ENCODE measurements around the gene SMYD5.

Gene SMYD5

DNA sequence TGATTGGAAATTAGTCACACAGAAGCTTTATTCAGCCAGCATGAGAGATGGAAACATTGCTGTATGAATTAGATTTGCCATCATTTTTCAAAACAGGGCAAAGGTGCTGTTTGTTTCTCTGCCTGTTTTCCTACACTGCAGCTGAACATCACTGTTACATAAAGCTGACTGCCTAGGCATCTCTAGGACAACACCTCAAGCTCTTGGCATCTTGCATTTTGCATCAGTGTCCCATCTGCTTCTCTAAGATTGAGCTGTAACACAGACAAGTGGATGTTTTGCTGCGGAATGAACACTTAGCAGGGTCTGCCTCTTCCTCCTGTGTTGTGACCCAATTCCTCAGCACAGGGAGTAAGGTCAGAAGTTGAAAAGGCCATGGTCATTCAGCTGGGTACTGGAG, 24.9 kb downstream of the SMYD5 start:
- no peak for DNase-seq (ENCODE audit: low spot score)

DNA sequence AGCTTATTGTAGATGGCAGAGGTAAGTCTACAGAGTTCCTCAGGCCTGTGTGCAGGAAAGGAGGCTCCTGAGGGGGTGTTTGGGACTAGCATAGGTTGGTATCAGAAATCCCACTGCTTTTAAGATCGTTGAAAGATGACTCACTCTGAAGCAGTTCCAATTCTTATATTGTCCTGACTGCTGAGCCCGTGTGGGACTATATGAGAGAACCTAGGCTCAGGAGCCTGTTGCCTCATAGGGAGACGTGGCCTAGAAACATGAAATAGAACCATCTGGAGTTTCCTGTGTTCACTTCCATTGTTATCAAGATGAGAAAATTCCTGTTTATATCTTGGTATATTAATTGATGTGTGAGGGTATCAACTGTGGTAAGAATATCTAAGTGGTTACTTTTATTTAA, 25.7 kb downstream of the SMYD5 start:
- DNase-seq (ENCODE audit: low spot score): no peak

DNA sequence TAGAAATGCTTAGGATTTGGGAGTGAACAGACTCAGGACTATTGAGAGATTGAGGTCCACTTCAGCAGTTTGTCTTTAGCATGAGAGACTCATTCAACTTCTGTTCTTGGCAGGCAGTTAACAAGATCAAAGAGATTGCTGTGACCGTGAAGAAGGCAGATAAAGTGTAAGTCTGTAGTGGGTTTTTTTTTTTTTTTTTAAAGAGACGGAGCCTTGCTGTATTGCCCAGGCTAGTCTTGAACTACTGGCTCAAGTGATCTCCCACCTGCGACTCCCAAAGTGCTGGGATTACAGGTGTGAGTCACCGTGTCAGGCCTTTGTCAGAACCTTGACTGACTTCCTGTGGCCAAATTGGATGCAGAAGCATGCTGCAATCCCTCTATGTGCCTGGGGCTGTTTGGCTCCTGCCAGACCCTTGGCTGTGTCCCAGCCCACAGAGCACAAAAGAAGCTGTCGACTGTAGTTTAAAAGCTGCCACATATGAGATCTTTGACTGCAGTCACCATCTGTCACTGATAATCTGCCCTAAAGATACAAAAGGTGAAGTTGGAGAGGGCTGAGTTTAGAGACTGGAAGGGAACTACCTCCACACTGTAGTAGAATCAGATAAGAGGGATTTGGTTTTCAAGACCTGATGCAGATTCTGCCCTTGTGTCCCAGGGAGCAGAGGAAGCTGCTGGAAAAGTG, 30.0 kb downstream of the SMYD5 start:
- DNase-seq (ENCODE audit: low spot score): no peak

DNA sequence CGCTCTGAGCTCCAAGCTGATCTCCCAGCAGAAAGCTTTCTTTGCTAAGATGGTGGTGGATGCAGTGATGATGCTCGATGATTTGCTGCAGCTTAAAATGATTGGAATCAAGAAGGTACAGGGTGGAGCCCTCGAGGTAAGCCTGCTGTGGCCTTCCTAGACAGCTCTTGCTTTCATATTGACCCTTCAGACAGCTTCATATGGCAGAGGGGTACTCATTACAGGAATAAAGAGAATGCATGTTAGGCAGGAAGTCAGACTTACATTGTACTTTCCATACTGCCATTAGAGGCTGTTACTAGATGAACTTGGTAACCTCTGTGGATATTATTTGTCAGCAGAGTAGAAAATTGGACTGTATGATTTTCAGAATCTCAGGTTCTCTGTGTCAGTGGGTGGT, 30.5 kb downstream of the SMYD5 start:
- no peak for DNase-seq (ENCODE audit: low spot score)

DNA sequence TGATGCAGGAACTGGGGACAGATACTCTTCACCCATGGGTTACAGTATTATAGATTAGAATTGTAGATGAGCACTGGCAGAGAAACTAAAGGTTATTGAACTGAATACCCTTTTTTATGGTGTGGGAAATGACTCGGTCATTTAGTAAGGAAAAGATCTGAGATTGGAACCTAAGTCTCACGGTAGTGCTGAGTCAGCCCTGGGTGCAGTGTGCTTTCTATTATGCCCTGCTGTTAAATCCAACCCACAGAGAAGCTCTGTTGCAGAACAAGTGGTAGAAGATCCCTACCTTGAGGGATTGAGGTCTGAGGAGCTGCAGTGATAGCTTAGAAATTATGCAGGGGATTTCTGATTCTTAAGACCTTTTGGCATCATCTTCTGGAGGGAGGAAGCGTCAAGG, 32.8 kb downstream of the SMYD5 start:
- DNase-seq (ENCODE audit: low spot score): no peak

DNA sequence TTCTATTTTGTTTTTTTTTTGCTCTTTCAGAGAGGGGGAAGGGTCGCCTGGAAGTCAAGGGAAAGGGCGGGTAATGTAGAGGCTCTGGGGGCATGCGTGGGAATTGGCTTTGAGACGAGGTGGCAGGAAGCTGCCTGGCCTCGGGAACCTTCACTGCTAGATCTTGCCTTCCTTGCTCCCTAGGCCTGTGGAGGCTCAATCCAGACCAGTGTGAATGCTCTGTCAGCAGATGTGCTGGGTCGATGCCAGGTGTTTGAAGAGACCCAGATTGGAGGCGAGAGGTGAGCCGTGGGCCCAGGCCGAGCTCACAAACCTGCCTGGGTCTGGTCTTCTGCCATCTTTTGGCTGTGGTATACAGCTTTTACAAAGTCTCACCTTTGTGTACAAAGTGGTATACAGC, 35.6 kb downstream of the SMYD5 start:
- no peak for DNase-seq (ENCODE audit: low spot score)

DNA sequence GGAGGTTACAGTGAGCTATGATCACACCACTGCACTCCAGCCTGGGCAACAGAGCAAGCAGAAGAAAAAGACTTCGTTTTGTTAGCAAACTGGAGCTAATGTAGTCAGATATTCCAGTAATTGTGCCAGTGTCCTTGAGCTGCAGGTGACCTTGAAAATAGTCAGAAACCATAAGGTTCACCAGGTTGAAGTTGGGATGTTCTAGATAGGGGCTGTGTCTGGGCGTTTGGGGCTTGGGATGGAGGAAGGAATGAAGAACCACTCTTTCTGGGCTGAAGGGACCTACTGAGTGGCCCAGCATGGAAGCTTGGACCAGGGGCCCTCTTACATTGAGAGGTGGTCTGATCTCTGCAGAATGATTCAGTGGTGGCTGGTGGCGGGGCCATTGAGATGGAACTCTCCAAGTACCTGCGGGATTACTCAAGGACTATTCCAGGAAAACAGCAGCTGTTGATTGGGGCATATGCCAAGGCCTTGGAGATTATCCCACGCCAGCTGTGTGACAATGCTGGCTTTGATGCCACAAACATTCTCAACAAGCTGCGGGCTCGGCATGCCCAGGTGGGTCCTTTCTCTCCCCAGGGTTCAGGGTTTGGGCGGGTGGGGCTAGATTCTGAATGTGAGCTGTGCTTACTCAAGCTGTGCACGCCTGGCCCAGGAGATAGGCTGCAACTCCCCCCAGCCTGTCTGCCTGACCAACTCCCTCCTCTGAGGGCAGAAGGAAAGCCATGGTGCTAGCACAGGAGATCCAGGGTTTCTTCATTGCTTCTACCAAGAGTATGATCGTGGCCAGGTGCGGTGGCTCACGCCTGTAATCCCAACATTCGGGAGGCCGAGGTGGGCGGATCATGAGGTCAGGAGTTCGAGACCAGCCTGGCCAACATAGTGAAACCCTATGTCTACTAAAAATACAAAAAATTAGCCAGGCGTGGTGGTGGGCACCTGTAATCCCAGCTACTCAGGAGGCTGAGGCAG, 37.1 kb downstream of the SMYD5 start:
- no peak for DNase-seq (ENCODE audit: low spot score)

DNA sequence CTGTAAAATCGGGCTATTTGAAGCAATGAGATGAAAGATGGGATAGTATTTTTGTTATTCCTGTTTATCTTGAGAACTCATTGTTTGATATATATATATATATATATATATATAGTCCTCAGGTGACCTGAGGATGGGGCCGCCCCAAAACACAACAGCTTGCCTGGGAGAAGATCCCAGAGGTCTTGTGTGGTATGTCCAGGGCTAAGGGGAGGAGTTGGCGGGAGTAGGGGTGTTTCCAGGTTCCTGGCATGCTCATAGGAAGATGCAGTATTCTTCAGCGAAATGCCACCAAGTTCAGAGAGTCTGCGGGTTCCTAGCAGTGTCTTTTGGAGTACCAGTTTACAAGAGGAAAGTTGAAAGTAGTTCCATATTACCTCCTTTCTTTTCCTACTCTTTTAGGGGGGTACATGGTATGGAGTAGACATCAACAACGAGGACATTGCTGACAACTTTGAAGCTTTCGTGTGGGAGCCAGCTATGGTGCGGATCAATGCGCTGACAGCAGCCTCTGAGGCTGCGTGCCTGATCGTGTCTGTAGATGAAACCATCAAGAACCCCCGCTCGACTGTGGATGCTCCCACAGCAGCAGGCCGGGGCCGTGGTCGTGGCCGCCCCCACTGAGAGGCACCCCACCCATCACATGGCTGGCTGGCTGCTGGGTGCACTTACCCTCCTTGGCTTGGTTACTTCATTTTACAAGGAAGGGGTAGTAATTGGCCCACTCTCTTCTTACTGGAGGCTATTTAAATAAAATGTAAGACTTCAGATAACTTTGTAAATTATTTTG, 38.4 kb downstream of the SMYD5 start:
- DNase-seq (ENCODE audit: low spot score): no peak

DNA sequence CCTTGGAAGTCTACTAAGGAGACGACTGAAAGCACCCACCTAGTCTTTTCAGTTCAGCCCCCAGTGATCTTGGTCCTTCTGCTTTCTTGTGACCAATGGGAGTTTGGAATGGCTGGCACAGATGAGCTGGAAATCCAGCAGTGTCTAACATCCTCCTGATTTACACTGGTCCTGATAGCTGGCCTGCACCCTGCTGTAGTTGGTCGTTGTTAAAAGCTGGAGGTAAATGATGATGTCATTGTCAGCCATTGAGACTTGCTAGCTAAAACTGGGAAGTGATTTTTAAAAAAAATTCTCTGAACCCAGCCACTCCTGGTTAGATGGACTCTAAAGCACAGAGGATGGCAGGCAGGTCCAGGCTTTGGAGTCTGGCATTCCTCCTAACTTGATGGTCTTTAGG, 39.4 kb downstream of the SMYD5 start:
- DNase-seq (ENCODE audit: low spot score): no peak

DNA sequence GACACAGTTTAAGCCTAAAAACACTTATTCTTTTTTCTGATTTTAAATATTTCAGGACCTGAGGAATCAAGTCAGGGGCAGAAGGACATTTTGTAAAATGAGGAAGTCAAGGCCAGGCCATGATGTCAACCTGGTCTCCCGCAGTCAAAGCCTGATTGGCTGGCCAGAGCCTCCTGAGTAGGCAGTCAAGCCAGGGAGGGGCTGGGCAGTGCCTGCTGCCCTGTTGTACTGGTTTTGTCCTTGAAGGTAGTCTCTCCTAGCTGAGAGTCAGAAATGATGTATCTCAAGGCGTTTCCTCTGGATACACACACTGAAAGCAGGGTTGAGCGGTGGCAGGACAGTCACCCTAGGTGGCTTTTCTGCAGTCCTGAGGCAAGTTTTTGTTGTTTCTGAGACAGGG, 39.9 kb downstream of the SMYD5 start:
- no peak for DNase-seq (ENCODE audit: low spot score)

DNA sequence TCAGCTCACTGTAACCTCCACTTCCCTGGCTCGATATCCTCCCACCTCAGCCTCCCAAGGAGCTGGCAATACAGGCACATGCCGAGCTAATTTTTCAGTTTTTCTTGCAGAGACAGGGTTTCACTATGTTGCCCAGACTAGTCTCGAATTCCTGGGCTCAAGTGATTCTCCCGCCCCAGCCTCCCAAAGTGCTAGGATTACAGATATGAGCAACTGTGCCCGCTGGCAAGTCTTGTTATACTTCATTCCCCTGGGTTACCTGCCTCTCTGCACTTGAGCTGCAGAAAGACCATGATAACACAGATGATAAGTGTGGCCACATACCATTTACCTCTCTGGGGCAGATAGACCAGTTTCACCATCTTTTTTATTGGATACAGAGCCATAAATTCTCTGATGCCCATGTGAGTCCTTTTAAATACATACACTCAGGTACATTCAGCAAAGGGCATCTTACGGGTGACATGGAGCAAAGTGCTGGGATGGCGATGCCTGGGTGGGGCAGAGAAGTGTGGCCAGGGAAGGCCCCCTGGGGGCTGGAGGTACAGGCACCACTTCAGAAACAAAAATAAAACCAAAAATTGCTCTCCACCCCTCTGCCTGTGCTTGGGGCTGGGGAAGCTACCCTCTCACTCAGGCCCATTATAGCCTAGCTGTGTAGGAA, 40.4 kb downstream of the SMYD5 start:
- no peak for DNase-seq (ENCODE audit: low spot score)

DNA sequence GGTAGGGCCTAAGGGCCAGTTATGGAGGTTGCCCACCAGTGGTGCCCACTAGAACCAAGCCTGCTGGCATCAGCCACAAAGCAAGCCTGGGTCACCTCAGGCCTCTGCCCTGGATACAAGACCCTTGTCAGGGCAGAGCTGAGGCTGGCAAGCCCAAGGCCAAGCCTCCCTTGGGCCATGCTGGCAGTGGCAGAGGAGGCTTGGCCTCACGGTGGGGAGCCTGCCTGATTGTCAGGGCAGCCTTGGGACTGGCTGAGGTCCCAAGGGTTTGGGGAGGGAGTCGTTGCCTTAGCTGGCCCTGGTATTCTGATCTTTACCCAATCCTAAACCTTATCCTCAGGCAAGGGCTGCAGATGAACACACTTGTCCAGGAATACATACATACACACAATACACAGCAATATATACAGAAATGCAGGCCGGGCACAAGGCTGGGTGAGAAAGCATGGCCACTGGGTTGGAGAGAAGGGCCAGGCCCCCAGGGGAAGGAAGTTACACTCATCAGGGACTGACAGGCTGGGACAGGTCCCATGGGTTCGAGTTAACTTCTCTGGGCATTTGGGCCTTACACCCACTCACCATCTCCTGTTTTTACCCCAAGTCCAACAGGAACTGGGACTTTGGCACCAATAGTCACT, 41.1 kb downstream of the SMYD5 start:
- DNase-seq (ENCODE audit: low spot score): no peak

DNA sequence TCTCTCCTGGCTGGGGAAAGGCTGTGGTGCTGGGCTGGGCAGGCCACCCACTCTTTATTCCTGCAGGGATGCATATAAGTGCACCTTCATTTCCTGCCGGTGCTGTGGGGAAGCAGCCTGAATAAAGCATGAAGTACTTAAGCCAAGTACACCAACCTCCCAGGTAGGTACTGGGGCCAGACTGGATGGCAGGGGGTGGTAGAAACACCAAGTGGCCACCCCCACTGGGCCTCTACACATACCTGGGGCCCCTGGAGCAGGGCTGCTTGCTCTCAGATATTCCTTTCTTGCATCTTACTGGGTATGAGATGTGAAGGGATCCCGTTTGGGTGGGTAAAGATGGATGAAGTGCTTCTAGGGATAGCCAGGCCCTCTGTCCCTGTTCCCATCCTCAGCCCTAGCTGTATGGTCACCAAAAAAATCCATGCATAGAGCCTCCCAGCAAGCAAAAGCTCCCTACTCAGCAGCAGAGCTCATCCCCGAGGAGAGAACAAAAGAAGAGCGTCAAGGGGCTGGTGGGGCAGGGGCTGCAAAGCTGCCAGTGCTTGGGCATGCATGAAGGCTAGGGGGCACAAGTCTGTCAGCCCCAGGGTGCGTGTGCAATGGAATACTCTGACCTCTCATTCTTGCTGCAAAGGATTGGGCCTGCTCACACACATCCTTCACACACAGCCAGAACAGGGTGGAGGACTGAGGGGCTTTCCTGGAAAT, 42.0 kb downstream of the SMYD5 start:
- no peak for DNase-seq (ENCODE audit: low spot score)

DNA sequence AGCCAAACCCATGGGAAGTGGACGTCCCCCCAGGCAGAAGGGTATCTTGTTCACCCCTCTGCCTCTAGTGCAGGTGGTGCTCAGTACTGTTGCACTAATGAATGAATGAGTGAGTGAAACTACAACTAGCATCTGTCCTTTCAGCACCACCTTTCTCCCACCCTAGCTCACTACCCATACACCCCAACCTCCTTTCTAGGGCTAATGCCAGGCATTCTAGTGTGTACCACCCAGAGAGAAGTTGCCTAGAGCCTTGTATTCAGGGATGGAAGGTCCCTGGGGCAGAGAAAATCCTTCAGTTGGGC, 42.5 kb downstream of the SMYD5 start:
- DNase-seq (ENCODE audit: low spot score): no peak

DNA sequence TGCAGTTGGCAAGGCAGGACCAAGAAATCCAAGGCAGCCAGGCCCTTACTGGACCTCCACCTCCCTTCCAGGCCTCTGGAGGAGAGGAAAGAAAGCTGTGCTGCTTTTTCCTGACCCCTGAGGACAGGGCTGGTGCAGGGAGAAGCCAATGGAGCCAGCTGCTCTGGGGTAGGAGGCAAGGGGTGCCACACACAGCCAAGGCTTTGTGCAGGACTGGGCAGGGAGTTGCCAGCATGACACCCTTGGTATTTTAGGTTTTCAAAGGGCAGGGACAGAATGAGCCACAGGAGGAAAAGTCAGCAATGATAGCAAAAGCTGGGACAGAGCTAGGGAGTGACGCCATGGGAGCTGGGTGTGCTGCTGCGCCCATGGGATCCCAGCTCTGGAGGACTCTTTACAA, 43.0 kb downstream of the SMYD5 start:
- no peak for DNase-seq (ENCODE audit: low spot score)

DNA sequence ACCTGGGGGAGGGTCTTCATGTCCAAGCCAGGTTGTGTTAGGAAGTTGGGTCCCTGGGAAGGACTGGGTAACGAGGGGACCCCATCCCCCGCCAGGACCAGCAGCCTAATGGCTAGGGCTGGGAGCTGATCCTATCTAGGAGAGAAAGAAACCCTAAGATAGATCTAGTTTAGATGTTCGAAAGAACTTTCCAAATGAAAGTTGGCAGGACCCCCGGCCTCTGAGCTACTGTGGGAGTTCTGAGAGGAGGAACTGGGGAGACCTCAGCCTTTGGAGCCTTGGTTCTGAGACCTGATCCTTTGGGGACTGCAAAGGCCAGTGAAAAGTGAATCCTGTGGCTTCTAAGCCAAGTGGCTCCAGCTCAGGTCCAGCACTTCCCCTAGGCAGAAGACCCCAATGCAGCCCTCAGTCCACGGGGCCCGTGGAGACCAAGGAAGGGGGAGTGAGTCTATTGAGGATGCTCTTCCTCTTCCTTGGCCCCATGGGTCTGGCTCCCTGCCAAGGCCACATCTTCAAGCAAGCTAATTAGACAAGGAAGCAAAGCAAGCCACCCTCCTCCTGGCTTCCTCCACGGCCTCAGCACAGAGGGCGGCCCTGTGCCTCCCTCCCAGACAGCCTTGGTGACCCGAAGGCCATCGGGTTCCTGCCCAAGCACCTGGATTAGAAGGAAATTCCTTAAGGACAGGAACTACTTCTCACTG, 43.5 kb downstream of the SMYD5 start:
- DNase-seq (ENCODE audit: low spot score): no peak

DNA sequence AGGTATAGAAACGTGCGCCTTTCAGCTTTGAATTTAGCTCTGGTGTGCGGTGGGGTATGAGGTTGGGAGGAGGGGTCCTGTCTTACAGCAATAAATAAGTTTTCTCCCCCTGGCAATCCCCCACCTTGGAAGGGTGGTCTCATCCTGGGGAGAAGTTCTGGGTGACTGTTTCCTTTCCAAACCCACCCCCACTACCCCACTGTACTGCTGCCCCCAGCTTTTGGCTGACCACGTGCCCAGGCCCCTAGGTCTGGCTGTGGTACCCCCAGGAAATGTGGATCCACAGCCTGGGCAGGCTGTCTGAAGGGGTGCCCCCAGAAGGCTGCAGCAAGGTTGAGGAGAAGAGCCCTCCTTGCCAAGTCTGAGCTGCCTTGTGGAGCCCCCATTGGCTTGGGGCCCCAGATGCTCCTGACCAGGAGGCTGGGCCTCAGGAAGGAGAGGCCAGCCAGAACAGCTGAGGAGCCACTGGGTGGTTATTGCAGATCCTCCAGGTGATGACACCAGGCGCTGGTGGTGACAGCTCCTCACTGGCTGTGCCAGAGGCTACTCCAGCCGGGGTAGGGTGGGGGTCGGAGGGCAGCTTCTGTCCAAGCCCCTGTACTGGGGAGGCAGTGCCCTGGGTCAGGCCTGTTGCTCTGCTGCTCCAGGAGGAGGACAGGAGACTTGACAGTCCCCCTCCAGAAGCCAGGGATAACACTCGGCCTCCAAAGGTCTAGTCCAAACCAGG, 44.3 kb downstream of the SMYD5 start:
- DNase-seq (ENCODE audit: low spot score): no peak

DNA sequence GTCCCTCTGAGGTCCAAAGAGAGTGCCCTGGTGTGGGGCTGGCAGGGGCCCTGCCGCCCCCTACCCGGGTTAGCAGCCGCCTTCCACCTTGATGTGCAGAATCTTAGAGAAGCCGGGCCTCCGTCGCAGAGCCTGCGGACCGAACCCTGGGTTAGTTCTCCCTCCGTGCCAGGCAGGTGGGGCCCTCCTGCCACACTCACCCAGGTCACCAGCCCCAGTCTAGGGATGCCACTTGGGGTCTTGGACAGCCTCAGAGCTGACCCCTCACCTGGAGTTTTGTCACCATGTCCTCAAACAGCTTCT, 44.8 kb downstream of the SMYD5 start:
- DNase-seq (ENCODE audit: low spot score): no peak

DNA sequence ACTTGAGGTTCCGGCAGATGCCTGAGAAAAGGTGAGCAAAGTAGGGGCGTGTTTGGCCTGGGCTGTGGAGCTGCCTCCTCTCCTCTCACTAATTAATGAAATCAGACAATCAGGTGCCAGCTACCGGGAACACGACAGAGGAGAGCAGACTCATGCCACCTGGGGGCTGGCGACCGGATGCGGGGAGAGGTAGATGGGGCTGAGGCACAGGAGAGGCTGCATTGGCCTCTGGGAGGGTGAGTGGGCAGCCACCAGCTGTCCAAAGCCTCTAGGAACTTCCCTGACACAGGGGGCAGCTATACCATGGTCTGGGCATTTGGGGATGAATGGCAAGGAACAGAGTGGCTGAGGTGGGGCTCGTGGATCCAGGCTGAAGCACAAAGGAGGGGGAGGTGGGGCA, 45.2 kb downstream of the SMYD5 start:
- DNase-seq (ENCODE audit: low spot score): no peak

DNA sequence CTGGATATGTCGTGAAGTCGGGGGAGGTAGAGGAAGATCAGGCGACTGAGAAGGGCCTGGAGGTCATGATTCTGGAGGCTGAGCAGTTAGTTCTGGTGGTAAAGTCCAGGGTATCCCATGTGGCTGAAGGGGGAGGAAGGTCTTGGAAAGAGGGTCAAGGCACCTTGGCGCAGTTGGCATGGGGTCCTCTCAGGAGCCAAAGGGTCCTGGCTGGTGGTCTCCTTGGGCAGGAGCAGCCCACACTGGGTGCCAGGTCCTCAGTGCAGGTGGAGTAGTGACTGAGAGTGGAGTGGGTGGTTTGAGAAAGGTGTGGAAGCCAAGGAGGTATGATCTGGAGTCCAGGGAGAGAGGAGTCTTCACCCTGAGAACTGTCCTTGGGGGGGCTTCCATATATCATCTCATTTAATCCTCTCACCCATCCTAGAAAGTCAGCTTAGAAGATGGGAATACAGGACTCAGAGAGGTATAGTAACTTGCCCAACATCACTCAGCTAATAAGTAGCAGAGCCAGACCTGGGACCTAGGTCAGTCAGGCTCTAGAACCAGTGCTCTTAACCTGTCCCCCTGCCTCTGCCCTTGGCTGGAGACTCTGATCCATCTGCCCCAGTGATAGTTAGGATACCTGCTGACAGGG, 45.8 kb downstream of the SMYD5 start:
- no peak for DNase-seq (ENCODE audit: low spot score)
